Measurements from ENCODE around the gene SFXN3.

- TF ChIP-seq CTCF (IDR thresholded peaks at IDR 0.05; ENCODE audit: borderline replicate concordance, extremely low read depth, low read length, poor library complexity, severe bottlenecking) (no peak), EZH2 (IDR thresholded peaks at IDR 0.05; ENCODE audit: borderline replicate concordance, low read depth, low read length, severe bottlenecking) (no peak)
These were observed 982 bp downstream of the SFXN3 start for GRCh38 chr10:101031796-101032636.

Data from DND-41 (cell line).